NCI-H82 treated with DMSO at 0.1 percent for 48 hours (cell line): Measurements from ENCODE around the gene OBSCN.

Experiments used
- DNase-seq: peaks from one replicate; lab custom pipeline; 2025; ENCODE audit not compliant: unreplicated experiment; lab: John Stamatoyannopoulos, UW

Gene OBSCN

DNA sequence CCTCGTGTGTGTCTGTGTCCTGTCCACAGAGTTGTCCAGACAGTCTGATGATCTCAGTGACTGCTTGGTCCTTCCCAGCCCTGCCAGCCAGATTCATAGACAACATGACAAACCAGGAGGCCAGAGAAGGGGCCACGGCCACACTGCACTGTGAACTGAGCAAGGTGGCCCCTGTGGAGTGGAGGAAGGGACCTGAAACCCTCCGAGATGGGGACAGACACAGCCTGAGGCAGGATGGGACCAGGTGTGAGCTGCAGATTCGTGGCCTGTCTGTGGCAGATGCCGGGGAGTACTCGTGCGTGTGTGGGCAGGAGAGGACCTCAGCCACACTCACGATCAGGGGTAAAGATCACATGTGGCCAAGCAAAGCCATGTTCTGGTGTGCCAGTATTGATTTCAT, 96.4 kb downstream of the OBSCN start:
- no peak for DNase-seq

DNA sequence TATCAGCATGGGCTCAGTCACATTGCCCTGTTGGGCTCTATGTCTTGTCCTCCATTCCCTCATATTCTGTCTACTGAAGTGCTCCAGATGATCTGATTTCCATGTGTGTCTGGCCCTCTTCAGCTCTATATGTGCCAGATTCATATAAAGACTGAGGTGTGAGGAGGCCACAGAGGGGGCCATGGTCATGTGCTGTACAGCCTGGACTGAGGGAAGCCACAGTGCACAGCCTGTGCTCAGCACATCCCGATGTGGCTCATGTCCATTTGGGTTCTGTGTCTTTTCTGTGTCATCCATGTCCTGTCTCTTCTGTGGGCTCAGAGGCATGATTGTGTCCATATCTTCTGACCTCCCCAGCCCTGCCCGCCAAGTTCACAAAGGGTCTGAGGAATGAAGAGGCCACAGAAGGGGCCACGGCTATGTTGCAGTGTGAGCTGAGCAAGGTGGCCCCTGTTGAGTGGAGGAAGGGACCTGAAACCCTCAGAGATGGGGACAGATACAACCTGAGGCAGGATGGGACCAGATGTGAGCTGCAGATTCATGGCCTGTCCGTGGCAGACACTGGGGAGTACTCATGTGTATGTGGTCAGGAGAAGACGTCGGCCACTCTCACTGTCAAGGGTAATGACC, 97.0 kb downstream of the OBSCN start:
- no peak for DNase-seq

DNA sequence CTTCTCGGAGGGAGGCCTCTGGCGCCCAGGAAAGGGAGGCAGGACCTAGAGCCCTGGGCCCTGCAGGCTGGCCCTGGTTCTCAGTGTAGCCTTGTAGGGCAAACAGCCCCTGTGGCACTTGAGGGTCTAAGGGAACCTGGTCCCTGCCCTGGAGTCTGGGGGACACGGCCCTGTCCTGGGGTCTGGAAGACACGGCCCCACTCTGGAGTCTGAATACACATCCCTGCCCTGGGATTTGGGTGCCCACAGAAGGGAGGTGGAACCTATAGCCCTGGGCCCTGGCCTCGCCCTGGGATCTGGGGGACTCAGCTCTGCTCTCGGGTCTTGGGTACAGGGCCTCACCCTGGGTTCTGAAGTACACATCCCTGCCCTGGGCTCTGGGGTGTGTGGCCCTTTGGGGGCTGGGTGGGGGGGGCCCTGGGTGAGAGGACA, 97.9 kb downstream of the OBSCN start:
- no peak for DNase-seq

DNA sequence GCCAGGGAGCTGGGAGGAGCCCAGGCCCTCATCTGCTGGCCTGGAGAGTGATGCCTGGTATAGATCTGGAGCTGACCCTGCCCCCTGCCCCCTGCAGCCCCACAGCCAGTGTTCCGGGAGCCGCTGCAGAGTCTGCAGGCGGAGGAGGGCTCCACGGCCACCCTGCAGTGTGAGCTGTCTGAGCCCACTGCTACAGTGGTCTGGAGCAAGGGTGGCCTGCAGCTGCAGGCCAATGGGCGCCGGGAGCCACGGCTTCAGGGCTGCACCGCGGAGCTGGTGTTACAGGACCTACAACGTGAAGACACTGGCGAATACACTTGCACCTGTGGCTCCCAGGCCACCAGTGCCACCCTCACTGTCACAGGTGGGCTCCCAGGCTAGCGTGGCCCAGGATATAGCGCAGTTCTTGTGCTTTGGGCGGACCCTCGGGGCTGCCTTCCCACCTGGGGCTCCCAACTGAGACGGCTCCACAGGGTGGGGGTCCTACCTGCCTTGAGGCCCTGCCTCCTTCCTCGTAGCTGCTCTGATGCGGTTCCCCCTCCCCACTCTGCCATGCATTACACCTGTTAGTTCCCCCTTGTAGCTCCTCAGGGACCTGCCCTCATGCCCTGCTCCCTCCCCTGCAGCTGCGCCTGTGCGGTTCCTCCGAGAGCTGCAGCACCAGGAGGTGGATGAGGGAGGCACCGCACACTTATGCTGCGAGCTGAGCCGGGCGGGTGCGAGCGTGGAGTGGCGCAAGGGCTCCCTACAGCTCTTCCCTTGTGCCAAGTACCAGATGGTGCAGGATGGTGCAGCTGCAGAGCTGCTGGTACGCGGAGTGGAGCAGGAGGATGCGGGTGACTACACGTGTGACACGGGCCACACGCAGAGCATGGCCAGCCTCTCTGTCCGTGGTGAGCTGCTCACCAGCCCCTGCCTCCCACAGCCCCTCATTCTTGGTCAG, 98.7 kb downstream of the OBSCN start:
- no peak for DNase-seq

DNA sequence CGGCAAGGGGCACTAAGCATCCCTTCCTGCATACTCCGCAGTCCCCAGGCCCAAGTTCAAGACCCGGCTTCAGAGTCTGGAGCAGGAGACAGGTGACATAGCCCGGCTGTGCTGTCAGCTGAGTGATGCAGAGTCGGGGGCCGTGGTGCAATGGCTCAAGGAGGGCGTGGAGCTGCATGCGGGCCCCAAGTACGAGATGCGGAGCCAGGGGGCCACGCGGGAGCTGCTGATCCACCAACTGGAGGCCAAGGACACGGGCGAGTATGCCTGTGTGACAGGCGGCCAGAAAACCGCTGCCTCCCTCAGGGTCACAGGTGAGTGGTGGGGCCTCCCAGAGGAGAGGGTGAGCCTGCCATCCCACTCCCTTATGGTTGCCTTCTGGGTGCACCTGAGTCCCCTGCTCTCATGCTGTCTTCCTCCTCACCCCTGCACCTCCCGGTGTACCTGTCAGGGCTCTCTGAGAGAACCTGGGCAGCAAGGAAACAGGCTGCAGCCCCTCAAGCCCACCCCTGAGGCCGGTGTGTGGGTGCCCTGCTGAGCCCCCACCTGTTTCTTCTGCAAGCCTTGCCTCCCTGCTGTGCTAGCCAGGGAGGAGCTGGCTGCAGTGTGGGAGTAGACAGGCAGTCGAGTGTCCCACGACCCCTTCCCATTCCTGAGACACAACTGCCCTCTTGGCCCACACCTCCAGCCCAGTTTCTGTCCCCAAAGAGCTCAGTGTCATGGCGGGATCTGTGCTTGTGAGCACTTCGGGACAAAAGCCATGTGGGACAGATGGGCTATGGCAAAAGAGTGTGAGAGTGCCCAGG, 99.6 kb downstream of the OBSCN start:
- DNase-seq = no peak

DNA sequence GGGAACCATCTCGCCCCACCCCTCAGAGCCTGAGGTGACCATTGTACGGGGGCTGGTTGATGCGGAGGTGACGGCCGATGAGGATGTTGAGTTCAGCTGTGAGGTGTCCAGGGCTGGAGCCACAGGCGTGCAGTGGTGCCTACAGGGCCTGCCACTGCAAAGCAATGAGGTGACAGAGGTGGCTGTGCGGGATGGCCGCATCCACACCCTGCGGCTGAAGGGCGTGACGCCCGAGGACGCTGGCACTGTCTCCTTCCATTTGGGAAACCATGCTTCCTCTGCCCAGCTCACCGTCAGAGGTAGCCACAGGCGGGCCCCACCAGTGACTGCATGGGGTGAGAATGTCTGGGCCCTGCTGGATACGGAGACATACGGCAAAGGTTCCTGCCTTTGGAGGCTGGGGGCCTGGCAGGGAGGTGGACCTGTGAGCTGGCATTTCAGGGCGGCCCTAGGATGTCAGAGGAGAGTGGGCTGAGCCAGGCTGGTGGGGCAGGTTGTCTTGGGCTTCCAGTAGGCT, 100.3 kb downstream of the OBSCN start:
- DNase-seq = no peak

DNA sequence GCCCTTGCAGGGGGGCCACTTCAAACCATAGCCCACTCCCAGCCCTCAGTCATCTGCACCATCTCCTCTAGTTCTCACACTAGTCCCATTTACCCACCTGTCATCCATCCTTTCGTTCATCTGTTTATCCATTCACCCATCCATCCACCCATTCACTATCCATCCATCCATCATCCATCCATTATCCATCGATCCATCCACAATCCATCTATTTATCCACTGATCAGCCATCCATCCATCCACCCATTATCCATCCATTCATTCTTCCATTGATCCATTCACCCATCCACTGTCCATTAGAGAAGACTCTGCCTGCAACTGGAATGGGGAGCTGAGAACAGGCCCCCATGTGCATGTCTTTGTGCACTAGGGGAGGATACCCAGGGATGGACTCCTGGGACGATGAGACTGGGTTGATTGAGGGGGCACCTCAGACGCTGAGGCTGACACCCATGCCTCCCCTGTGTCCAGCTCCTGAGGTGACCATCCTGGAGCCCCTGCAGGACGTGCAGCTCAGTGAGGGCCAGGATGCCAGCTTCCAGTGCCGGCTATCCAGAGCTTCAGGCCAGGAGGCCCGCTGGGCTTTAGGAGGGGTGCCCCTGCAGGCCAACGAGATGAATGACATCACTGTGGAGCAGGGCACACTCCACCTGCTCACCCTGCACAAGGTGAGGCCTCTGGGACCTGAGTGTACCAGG, 100.9 kb downstream of the OBSCN start:
- no peak for DNase-seq

DNA sequence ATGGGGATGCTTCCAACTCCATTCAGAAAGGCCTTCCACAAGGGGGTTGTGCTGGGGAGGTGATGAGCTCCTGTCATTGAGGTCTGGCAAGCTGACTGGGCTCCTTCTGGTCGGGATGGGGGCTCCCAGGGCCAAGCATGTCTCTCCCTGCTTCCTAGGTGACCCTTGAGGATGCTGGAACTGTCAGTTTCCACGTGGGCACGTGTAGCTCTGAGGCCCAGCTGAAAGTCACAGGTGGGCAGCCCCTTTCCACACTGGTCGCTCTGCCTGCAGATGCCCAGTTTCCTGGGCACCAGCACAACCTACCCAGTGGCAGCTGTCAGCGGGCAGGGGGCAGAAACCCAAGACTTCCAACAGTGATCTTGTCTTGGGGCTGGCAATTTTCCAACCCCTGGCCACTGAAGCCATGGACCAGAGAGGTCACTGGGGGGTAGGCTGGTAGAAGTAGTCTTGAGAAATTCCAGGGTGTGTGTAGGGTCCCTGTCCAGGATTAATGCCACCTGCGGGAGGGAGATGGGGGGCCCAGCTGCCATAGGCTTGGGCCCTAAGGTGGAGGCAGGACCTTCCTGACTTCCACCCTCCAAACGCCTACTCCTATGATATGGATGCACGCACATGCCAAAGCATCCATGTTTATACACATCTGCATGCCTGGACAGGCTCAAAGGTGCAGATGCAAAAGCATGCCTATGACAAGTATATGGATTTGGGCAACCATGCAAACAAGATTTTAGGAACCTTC, 101.7 kb downstream of the OBSCN start:
- no peak for DNase-seq

DNA sequence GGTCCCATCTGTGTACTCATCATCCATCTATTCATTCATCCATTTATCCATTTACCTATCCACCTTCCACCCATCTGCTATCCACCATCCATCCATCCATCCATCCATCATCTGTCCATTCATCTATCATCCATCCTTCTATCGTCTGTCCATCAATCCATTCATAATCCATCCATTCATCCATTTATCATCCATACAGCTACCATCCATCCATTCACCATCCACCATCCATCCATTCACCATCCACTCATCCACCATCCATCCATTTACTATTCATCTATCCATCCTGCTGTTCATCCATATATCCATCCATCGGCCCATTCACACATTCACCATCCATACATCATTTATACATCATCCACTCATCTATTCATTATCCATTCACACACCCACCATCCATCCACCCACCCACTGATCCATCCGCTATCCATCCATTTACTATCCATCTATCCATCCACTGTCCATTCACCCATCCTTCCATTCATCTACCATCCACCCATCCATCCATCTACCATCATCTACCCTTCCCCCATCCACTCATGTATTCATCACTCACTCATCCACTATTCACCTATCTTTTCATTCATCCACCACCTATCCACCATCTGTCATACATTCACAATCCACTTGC, 102.4 kb downstream of the OBSCN start:
- no peak for DNase-seq

DNA sequence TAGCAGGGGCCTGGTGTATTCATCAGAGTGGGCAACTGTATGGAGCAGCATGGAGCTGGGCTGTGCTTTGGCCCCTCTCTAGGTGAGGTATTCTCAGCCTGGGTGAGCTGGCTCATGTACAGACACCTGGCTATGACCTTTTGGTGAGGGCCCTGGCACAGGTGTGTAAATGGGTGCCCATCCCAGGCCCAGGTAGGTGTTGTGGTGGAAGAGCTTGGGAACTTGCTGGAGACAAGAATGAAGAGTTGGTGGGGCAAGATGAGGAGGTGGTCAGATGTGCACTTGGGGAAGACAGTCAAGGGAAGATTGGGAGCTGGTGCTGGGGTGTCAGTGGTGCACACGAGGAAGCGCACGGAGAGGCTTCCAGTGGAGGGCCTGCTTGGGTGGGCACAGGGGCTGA, 103.2 kb downstream of the OBSCN start:
- no peak for DNase-seq

DNA sequence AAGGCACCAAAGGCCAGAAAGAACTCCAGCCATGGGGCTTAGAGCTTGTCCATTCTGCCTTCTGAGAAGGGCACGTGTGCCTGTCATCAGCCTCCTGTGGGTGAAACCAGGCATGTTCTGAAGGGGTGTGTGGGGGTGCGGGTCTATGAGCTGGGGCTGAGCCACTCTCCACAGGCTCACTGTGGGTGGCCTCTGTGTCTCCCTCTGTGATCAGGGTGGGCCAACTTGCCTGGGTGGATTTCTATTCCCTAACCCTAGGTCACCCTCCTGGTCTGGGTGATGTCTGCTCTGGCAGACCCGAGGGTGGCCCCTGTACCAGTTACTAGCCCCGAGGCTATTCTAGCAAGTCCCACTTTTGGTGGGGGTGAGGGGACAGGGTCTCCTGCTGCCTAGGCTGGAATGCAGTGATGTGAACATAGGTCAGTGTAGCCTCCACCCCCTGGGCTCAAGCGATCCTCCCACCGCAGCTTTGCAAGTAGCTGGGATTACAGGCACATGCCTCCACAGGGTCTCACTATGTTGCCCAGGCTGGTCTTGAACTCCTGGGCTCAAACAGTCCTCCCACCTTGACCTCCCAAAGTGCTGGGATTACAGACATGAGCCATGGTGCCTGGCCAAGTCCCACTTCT, 104.4 kb downstream of the OBSCN start:
- no peak for DNase-seq

DNA sequence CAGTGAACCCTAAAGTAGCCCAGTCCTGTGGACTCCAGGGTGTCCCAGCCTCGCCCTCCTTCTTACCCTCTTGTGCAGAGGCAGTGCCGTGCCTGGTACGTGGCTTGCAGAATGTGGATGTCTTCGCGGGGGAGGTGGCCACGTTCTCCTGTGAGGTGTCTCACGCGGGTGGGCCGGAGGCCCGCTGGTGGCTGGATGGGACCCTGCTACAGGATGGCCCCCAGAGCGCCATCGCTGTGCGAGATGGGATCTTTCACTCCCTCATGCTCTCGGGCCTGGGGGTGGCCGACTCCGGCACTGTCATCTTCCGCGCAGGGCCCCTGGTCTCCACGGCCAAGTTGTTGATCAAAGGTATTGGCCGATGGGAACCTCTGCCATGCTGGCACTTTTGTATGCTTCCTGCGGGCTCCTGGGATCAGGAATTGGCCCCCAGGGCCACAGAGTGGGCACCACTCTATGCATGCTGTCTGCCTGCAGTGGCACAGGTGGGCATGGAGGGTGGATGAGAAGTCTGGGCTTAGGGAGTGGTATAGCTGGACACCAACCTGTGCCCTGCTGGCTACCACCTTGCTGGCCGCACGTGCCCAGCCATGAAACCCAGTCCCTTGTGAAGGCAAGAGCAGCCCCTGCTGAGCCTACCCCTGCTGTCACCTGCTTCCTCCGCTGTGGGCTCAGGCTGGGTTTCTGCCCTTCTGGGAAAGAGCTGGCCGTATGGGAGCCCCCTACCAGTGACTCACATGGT, 105.9 kb downstream of the OBSCN start:
- no peak for DNase-seq

DNA sequence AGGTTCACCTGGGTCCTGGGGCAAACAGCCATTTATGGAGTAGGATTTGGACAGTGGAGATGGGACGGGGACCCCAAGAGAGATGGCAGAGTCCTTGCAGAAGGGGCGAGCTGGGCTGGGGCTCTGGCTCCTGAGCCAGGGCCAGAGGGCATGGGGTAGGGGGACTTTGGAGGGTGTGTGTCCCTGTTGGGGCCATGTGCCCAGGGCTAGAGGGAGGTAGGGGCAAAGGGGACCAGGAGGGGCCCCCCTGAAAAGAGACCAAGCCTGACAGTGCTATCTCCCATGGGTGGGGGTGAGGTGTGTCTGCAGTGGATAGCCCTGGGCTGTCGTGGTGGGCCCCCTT, 106.4 kb downstream of the OBSCN start:
- DNase-seq = no peak

DNA sequence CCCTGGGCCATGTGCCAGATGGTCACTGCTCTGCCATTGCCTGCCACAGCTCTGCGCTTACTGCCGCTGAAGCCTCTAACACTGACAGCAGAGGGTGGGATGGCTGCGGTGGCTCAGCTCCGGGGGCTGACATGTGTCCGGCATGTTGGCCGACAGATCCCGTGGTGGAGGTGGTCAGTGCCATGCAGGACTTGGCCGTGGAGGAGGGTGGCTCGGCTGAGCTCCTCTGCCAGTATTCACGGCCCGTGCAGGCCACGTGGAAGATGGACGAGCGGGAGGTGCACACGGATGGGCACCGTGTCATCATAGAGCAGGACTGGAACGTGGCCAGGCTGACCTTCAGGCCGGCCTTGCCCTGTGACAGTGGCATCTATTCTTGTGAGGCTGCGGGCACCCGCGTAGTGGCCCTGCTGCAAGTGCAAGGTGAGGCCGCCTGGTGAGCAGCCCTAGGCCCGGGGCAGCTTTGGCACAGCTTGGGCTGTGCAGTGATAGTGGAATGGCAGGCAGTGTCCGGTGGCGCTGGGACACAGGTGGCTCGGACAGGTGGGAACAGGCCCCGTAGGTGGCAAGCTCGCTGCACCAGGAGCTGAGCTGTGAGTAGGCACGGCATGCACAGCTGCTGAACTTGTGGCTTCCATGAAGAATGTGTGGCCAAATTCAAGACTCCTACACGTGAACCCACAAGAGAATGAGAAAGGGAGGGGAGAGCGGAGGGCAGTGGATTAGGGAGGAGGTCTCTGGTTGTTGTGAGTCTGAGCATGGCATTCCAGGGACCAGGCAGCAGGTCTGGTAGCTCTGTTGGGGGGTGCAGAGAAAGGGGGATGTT, 107.0 kb downstream of the OBSCN start:
- no peak for DNase-seq

DNA sequence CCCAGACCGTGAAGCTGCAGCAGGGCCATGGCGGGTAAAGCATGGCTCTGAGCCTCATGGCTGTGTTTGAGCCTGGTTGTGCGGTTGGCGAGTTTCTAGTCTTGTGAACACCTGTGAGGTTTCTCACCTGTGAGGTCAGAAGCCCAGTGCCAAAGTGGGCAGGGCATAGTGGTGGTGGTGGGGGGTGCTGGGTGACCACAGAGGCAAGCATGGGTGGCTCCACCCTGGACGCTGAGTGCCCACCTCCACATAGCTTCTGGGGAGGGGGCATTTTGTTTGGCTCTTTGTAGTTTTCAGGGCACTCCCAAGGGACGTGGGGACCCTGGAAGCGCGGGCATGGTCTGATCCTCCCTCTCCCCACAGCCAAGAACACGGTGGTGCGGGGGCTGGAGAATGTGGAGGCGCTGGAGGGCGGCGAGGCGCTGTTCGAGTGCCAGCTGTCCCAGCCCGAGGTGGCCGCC, 107.7 kb downstream of the OBSCN start:
- DNase-seq = no peak

DNA sequence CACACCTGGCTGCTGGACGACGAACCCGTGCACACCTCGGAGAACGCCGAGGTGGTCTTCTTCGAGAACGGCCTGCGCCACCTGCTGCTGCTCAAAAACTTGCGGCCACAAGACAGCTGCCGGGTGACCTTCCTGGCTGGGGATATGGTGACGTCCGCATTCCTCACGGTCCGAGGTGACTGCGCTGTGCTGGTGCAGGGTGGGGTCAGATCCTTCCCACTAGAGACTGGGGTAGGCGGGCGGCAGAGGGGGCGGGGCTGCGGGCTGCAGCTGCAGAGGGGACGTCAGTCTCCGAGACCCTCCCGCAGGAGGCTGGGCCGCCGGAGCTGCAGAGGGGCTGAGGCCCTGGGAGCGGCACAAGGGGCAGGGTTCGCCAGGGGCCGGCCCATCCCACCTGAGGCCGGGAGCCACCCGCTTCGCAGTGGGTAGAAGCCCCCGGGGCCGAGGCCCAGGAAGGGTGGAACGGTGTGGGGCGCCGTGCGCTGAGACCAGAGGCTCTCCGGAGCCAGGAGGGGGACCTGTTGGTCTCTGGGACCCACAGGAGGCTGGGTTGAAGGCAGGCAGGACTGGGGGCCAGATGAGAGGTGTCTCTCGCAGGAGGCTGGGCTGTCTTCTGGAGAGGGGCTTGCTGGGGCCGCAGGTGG, 108.2 kb downstream of the OBSCN start:
- DNase-seq = no peak
